ENCODE results near the gene NSD2.
"Not testable (repeated sequence)": the region's sequence is repeated elsewhere in the genome, so short reads cannot be mapped to it uniquely, and the experiment has no call there.

The NSD2 gene

DNA sequence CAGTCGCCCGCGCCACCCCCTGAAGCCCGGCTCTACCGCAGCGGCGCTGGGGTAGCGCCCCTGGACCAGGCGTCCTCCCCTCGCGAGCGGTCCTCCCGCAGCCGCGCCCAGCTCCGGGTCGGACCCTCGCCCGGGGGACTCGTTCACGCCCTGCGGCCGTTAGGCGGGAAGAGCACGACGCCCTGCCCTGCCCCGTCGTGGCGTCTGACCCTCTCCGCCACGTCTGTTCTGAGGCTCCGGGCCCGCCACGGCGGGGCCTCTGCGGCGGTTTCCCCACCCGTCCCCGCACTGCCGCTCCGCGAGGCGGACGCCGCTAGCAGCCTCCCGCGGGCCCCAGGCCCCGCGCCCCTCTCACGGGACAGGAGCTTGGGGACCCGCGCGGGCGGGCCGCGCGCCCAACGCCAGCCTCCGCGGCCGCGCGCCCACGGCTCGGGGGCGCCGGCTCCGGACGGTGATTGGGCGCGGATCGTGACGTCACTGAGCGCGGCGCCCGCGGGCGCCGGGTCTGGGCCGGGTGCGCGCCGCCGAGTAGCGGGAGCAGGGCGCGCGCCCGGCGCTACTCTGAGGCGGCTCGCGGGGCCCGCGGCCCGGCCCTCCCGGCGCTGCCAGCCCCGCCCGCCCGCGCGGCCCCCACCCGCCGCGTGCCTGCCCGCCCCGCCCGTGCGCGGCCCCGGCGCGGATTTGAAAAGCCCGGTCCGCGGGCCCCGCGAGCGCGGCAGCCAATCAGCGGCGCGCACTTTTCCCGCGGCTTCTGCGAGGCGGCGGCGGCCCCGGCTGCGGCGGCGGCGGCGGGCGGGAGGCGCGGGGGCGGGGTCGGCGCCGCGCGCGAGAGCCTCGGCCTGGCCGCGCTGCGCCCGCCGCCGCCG, at the start of gene NSD2:
TSS of gene NSD2 (plus strand) at position 816 of the 866 bp plus-strand sequence. CDS start 29,262 bp downstream, outside the sequence.
- peak; percentile 79 for DNase-seq

DNA sequence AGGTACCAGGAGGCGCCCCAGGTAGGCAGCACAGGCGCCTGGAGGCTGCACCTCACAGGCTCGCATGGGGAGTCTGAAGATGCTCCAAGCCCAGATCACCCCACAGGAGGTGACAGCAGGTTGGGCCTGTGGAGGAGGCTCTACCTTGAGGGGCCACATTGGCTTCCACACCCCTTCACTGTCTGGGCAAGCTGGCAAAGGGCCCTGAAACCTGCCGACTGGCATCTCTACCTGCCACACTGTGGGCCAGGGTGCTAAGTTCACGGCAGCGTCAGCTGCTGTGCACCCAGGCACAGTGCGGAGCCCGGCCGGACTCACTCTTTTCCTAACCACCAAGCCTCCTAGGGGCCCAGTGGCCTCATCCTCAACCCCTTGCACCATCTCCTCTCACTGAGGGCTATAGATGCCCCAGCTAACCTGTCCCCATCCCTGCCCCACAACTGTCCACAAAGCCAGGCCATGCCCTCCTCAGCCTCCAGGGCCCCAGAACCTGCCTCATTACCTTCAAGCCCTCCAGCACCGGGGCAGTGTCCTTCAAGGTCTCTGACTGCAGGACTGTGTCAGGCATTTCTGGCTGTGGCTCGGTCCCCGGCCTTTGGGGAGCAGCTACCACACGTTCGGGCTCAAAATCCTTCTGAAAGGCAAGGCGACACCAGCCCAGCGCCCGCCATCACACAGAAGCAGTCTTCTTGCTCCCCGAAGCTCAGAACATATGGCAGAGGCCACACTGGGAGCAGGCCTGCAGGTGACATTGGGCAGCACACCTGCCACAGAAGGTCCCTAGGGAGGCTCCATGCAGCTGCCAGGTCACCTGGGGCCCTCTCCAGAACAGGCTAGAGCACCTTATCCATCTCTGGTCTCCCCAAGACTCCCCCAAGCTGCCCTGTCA, 49.3 kb upstream of the NSD2 start:
- DNase-seq: no peak

DNA sequence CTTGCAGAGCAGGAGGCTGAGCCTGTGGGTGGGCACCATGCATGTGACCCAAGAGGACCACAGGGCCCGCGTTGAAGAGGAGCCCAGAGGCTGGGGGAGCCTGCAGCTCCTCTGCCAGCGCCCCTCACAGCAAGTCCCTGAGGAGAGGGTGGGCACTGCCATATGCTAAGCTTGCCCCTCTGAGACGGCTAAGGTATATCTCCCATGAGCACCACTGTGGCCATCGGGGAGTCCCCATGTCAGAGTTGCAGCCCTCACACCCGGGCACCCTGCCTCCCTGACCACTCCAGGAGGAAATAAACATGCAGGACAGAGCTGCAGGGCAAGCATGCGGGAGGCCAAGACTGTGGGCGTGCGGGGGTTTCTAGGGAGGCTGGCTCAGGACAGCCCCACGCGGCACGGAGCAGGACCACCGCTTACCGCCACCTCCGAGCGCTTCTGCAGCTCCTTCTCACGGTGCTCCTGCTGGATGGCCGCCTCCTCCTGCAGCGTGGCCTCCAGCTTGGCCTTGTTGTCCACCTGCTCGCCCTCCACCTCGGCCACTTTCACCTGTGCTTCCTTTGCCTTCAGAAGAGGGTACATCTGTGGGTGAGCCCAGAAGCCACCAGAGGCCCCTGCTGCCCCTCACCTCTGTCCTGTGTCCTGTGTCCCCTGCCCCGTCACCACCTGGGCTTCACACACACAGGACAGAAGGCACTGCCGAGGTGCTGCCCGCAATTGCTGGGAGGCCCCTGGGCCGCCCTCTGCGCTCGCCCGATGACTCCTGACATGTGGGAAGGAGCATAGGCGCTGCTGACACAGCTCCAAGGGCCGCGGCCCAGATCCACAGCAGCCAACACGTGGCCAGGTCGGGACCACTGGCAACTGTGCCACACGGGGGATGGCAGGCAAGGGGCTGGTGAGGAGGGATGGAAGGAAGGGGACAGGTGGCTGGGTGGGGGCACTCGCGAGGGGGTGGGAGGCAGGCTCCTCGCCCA, 48.3 kb upstream of the NSD2 start:
- no peak for DNase-seq

DNA sequence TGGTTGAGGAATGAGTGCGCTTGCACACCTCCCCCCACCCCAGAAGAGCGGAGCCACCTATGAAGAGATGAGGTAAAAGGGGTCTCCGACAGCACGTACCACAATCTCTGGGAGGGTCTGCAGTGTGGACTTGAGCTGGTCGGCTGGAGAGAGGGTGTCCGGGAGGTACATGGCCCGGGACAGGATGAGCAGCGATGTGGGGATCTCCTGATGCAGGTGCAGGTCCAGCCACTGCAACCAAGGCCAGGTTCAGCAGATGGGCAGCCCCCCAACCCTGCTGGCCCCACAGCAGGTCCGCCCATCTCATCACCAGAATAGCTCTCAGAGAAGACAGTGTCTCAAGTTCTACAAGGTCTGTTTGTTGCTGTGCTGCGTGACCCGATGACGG, 47.7 kb upstream of the NSD2 start:
- no peak for DNase-seq

DNA sequence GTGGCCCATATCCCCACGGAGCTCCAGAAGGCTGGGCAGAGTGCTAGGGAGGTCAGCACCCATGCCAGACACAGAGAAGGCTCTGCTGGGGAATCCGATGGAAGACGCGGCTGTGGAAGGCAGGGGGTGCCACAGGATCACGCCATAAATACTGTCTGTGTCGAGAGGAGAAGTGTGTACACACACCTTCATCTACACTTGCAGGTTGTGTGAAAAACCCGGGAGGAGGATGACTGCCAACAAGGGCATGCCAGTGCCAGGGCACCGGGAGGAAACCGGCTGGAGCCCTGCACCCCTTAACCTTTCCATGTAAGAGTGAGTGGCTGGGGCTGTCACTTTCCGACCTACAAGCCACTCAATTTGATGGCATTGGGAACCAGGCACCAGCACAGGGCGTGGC, 46.4 kb upstream of the NSD2 start:
- DNase-seq: no peak

DNA sequence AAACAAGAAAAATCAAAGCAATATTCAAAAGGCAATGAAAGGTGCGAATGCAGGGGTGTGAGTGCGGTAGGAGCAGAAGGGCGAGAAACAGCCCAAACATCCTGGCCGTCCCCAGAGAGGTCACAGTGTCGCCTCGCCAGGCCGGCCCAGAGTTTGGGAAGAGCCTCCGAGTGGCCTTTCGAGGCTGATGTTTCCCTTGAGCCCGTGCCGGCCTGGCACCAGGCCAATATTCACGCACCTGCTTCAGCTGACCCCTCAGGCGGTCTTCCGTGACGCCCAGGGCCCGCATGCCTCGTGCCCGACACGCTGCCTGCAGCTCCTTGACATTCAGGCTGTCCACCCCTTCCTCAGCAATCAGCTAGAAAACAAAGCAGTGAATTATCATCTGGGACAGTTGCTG, 45.9 kb upstream of the NSD2 start:
- DNase-seq: no peak

DNA sequence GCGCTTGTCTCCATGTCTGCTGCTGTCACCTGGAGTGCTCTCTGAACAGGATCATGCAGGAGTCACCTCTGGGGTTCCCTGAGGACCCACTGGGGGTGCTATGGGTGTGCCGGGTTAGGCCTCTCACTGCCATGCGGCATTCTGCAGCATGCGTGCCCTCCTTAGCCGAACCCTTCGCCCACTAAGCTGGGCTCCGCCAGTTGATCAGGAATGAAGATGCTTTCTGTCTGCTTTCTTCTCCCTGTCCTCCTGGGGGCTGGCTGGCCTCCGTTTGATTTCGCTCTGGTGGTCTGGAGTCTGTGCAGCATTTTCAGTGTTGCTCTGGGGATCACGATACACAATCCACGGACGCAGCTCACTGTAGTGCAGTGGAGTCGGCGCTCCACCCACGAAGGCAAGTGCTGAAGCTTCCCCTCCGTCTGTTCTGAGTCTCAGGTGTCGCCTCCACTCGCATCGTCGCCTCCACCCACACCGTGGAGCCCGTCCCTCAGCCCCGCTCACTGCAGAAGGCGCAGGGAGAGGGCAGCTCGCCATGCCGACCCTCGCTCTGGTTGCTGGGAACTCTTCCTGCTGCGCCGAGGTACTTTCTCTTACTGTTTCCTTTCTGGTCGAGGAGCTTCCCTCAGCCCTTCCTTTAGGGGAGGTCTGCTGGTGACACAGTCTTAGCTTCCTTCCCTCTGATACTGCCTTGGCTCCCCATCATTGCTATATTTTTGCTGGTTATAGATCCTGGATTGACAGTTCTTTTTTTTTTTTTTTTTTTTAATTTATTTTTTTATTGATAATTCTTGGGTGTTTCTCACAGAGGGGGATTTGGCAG, 44.5 kb upstream of the NSD2 start:
- no peak for DNase-seq

DNA sequence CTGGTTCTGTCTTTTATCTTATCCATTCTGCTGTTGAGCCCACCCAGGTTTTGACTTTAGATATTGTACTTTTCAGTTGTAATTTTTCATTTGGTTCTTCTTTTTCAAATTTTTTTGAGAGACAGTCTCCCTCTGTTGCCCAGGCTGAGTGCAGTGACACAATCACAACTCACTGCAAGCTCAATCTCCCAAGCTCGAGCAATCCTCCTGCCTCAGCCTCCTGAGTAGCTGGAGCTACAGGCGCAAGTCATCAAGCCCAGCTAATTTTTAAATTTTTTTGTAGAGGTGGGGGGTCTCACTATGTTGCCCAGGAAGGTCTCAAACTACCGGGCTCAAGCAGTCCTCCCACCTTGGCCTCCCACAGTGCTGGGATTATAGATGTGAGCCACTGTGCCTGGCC, 41.0 kb upstream of the NSD2 start:
- no peak for DNase-seq

DNA sequence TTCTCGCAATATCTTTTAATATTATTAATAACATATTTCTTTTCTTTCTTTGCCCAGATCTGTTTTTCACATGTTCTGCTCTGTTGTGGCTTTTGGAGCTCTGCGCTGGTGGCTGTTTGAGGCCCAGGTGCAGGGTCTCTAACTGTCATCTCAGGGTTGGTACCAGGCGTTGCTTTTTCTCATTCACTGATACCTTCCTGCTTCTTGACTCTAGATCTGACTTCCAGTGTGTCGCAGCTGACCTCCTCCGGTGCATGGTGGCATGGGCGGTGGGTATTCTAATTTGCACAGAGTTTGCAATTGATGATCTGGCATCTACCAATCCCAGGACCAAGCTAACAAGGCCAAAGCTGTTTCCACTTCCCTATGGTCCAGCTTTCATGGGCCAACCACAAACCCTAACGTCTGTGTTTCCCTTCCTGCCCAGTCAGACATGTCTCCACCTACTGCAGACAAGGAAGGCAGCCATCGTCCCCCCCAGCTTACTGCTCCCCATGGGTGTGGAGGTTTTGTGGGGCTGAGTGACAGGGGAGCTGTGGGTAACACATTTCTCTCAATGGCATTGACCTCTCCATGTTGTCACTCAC, 40.5 kb upstream of the NSD2 start:
- no peak for DNase-seq

DNA sequence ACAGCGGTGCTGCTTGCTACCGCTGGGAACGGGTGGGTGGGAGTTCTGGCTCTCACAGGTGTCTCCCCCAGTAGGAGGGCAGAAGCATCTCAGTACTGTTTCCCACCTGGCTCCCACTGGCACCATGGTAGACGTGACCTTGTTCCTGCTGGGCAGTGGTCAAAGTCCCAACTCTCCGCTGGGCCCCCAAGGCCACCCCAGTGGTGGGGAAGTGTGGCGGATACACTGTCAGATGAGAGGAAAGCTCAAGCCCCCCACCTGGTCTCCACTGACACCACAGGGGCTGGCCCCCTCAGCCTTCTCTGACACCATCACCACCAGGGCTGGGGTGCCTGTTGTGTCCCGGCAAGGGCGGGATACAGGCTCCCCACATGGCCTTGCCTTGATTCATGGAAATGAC, 39.9 kb upstream of the NSD2 start:
- no peak for DNase-seq

DNA sequence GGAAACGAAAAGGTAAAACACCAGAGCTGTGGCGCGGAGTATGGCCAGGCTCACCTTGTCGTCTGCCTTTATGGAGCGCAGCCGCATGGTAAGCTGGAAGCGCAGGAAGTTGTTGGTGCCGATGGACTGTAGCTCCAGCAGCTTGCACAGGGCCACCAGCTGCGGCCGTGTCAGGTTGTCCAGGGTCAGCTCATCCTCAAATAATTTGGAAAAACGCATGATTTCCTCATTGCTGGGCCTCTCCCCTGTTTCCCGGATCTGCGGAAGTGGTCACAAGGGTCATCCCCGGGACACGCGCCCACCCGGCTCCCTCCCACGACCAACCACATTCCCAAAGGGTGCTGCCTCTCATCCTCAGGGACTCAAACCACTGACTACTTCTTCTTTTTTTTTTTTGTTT, 38.5 kb upstream of the NSD2 start:
- DNase-seq: no peak

DNA sequence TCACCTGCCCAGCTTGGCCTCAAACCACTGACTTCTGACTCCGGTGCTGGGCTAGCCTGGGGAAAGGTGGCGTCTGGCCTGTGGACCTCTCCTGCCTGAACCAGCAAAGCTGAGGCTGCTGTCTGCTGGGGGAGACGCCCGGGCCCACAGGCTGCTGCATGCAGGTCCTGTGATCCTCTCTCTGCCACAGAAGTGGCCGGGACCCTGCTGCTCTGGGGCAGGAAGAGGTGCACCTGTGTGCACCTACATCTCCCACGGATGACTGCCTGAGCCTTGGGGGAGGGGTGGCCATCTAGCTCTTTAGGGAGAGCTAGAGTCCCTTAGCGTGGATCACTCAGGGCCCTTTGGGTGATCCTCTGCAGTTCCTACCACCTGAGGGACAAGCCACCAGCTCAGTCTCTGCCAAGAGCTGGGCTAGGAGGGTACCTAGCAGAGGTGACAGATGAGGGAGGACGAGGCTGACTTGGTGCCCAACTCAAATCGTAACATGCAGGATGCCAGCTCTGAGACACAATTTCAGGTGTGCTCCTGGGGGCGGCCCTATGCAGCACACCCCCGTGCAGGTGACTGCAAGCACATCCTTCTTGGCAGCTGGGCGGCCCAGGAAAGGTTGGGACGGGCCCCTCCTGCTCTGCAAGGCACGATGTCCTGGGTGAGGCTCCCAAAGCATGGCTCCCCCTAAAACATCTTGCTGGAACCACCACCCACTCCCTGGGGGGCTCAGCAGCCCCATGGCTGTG, 37.7 kb upstream of the NSD2 start:
- DNase-seq: no peak

DNA sequence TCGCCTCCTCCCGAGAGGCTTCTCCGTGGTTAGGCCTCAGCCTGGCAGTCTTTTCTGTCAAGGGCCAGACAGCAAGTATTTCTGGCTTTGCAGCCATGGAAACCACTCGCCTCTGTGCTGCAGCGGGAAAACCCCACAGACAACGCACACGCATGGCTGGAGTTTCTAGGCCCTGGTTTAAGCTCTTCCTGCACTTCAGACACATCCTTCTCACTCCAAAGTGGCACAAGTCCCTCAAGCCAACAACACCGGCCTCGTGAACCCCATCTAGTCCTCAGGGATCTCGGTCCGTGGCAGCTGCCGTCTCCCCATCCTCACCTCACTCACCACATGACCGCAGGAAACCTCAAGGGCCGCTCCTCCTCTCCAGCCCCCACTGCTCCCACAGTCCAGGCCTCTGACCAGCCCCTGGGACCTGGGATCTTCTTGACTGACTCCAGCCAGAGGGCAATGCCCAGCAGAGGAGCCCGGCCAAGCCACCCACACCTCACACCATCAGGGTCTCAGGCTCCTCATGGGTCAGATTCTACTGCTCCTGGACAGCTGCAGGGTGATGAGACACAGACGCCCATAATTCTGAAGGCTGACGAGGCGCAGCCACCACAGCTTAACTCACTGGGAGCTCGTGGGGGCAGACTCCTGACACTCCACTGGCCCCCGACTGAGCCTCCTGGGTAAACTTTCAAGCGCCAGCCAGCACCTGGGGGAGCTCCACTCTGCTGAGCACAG, 37.0 kb upstream of the NSD2 start:
- DNase-seq: no peak

DNA sequence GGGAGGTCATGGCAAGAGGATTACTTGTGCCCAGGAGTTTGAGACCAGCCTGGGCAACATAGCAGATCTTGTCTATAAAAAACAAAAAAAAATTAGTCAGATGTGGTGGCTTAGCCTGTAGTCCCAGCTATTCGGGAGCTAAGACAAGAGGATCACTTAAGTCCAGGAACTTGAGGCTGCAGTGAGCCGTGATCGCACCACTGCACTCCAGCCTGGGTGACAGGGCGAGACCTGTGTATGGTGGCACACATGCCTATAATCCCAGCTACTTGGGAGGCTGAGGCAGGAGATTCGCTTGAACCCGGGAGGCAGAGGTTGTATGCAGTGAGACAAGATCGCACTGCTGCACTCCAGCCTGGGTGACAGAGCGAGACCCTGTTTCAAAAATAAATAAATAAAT, 35.4 kb upstream of the NSD2 start:
- not testable (repeated sequence) for DNase-seq

DNA sequence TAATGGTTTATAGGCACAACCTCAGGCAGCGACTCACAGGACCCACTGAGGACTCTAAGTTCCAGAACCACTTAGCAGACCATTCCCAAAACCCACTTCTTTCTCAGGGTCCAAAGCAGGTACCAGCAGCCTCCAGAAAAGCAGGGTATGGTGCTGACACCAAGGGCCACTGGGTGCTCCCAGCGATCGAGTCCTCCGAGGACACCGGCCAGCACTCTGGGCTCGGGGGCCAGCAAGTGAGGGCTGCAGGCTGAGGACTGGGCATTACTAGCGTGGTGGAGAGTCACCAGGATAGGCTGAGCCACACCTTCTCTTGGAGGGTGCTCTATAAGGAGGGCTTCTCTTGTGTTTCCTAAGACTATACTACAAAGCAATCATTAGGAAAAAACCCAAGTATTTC, 34.5 kb upstream of the NSD2 start:
- DNase-seq: no peak

DNA sequence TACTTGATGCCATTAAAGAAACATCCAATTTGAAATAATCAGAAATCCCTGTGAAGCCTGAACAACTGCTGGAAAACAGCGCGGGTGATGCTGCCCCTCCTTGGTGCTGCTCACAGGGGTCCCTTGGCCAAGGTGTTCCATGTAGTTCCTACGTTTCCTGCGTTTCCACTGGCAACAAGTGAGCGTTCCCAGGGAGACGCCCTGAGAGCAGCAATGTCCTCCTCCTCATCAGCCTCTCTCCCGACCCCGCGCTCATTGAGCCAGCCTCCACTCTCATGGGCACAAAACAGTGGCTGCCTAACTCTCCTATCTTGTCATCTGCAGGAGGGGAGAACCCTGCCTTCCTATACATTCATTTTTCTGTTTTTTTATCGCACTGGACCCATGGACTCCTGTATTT, 34.1 kb upstream of the NSD2 start:
- DNase-seq: no peak

DNA sequence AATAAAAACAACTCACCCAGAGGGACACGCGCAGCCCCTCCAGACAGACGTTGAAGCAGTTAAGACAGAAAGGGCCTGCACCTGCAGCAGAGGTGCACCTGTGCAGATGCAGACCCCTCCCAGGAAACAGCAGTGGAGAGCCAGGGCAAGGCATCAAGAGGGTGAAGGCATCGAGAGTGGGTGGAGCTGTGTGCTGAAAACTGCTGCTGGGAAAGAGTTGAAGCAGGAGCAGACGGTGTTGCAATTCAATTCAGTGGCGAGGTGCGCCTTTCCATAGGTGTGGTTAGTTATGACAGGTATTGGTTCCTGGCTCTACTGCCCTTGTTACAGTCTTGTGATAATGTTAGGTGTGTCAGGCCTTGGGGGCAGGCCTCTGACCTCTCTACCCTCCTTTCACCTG, 31.9 kb upstream of the NSD2 start:
- no peak for DNase-seq

DNA sequence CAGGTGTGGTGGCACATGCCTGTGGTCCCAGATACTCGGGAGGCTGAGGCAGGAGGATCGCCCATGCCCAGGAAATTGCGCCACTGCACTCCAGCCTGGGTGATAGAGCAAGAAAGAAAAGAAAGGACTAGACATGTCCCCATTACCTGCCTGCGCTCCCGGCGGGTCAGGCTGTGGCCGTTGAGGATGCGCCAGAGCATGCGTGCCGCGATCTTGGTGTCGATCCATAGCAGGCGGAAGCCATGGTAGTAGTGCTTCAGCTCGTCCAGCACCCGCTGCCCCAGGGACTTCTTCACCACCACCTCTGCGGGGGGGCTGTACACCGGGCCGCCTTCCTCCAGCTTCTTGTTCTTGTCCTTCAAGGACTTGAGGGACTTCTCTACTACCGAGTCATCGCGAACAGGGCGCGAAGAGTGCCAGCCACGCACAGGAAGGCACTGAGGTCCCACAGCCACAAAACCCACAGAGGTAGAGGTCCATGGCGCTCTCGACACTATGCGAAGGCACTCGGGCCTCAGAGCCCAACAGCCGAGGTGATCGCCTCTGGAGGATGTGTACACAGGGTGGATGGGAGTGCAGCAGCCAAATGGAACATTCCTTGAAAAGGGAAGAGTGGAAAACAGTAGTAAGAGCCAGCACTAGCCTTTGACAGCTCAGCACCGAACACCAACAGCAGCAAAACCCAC, 29.8 kb upstream of the NSD2 start:
- DNase-seq: no peak

DNA sequence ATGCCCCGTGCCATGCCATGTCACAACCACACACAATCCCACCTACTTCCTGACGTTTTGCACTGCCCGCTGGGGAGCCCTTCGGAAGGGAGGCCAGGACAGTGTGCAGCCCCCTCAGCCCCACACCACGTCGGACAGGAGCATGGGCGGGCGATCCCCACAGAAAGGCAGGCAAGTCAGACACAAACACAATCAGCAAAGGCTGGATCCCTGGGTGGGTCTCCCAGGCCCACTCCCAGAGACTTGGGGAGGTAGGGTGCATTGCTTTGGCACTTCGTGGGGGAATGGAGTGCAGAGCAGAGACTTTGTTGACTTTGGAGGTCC, 29.3 kb upstream of the NSD2 start:
- no peak for DNase-seq
